CD4-positive, alpha-beta T cell treated with Interleukin-2 at 100 ng/mL for 4 hours (primary cell): Measurements from ENCODE around the gene CDS2.

ENCODE experiments used
- DNase-seq: peaks from one replicate; pipeline ENCODE4 v3.0.0-alpha.2; 2020; ENCODE audit warnings: low spot score

CDS2 gene

GRCh38 chr20:5153612-5154542 is 27.1 kb downstream of the CDS2 start:
- DNase-seq: no peak

DNA sequence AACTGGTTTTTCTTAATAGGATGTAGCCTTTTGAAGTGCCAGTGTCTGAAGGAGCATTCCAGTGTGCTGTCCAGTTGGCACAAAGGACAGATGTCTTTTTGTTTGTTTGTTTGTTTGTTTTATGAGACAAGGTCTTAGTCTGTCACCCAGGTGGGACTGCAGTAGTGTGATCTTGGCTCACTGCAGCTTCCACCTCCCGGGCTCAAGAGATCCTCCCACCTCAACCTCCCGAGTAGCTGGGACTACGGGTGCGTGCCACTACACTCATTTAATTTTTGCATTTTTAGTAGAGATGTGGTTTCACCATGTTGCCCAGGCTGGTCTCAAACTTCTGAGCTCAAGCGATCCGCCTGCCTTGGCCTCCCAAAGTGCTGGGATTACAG is 27.7 kb downstream of the CDS2 start:
- DNase-seq: no peak

GRCh38 chr20:5155404-5155803 is 28.6 kb downstream of the CDS2 start:
- no peak for DNase-seq

DNA sequence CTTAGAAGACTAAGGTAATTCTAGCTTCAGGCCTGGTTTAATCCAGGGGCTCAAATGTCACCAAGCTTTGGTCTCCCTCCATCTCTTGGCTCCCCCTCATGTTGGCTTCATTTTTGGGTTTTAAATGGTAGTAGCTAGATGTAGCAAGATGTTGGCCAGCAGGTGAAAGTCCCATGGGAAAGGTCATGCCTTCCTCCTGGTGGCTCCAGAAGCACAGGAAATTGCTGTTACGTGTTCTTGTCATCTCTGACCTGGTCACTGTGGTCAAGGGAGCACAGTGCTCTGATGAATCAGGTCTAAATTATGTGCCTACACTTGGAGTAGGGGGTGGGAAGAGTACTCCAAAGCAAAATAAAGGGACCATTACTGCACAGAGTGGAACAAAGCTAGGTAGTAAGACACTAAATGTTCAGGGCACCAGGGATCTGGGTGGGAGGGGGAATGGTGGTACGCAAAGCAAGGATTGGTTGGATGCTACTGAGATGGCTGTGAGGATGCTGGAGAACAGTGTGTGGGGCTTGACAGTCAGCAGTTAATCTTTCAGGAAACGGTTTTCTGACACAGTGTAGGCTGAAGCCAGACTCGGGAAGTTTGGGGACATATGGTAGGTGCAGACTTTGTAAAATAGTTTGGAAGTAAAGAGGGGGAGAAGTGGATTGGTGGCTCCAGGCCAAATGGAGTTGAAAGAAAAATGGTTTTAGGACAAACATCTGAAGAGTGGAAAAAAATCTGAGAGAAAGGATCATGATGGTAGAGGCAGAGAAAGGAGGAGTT is 30.1 kb downstream of the CDS2 start:
- no peak for DNase-seq

GRCh38 chr20:5159928-5160327 is 33.1 kb downstream of the CDS2 start:
- DNase-seq: no peak

GRCh38 chr20:5160882-5161281 is 34.1 kb downstream of the CDS2 start:
- DNase-seq: no peak

DNA sequence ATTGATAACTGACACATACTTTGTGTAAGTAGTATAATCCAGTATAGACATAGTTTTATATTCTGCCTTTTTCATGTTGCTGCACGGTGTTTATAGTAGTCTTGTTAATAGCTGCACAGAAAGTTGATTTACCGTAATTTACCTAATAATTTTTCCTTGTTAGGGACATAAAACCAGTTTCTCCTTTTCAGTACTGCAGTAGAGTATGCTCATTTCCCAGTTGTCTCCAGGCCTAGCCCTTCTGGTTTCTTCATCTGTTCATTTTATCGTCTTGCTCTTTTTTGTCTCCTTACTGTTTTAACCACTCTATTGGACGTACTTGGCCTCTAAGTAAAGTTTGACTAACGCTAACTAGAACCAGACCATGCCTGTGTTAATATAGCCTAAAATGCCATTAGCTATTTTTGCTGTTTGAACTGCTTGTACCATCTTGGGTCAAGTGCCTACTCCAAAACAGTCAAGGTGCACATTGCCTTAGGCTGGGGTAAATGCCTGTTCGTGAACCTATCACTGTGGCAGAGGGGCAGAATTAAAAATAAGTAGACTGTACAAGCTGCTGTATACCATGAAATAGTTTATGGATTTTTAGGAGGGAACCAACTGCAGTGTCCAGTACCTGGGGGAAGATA is 34.8 kb downstream of the CDS2 start:
- no peak for DNase-seq

DNA sequence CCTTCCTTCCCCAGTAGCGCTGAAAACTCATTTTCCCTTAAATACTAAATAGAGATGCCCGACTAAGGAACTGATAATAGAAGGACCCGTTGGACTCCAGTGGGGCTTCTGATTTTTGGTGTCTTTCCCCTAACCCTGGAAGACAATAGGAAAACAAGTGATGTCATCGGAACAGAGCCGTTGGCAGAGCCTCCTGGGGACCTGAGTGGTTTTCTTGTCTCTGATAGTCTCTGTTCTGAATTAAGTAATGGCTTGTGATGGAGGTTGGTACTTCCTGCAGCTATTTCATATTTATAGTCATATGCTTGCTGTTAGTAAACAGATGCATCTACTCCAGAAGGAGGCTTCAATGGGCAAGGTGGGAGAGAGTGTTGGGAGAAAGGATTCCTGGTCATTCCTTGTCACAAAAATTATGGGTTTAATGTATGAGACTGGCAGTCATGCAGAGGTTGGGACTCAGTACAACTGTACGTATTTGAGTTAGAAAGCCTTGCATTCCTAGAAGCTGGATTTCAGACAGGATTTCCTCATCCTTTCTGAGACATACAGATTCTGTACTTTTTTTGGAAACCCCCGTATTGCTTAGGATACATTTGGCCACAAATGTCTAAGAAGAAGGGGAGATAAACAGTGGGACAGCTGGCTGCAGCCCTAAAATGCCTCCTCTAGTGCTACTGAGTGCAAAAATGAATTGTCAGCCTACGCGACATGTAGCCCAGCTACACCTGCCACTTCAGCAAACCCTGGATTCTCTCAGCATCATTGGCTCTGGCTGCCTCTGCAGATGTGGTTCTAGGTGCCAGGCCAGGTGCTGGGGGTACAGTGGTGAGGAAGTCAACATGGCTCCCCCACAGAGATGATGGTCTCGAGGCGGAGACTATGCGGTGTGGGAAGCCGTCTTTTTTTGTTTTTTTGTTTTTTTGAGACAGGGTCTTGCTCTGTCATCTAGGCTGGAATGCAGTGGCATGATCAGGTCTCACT is 38.1 kb downstream of the CDS2 start:
- no peak for DNase-seq

DNA sequence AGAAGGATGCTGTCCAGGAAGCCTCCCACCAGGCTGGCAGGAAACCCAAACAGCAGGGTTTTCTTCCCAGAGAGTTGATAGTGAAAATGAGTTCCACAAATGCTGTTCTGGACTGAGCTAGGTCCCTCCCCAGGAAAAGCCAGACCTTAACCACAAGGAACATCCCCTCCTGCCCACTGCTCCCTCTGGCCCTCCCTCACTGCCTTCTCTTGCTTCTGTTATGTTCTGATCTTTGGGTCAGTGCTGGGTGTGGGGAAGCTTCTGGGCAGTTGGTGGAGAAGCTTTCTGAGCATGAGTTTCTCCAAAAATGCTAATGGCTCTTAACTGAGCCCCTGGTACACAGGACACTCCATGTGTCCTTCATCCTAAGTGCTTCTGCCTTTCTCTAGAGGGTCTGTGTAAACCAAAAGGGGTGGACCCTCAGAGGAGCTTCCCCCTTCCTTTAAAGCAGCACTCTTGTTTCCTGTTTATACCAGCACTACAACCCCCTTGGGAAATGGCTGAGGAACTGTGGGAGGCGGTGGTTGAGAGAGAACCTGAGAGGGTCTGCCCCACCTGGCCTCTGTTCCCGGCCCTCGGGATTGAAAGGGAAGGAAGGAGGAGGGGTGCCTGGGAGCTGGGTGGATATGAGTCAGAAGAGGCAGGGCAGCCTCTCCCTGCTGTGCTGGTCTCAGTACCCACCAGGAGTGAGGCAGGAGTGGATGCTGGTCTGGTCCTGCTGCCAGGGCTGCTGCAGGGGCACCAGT is 42.0 kb downstream of the CDS2 start:
- DNase-seq: no peak

DNA sequence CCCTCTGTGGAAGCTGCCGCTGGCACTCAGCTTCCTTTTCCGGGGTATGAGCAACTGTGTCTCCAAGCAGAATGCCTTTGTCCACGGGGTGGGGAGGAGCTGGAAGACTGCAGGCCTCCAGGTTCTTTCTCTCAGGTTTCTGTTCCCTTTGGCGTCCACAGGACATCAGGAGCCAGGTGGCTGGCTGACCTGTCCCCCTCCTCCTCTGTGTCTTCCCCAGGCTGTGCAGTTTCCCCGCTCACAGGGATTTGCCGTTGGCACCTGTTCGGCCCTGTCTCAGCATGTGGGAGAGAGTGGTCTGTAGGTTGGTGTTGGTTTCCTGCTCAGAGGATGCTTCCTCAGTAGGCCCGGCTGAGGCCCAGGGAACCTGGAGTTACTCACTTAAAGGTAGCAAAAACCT is 43.5 kb downstream of the CDS2 start:
- DNase-seq: no peak

DNA sequence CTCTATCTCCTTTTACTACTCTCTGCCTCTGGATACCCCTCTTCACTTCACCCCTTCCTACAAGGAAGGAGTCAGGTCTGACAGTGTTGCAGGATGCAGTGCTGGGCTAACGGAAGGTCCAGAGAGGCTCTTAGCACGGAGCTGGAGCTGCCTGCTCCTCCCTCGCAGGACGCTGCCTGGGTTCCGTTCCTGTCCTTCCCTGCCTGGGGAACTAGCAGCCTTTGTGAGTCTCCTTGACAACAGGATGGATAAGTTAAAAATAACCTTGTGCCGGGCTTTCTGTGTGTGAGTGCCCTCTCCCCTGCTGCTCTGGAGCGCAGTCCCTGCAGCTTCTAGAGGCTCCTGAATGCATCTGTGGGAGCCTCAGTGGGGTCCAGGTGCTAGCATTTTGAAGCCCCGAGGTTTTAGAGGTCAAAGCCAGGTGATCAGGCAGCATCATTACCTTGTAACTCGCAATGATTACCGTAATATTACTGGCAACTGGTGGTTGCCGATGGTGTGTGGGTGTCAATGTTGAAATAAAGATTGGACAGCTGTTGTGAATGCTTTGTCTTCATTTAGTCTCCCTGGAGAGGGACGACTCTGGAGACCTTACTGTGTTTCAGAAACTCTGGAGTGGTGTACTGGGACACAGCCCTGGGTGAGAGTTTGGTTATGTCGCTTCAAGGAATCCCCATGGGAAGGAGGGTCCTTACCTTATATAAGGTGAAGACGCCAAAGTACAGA is 44.4 kb downstream of the CDS2 start:
- no peak for DNase-seq

DNA sequence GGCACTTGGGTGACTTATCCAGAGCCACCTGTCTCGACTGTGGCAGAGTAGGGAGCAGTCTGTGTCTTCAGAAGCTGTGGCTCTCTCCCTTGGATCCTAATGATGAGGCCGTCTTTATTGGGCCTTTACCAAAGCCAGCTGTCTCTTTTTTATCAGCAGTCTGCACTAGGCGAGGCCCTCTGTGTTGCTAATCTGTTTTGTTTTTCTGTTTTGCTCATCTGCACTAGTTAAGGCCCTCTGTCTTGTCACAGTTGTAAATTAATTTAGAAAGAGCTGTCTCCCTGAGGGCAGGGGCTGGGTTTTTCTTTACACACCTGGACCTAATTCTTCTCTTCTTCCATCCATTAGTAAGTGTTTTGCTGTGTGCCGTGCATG is 45.0 kb downstream of the CDS2 start:
- DNase-seq: no peak

DNA sequence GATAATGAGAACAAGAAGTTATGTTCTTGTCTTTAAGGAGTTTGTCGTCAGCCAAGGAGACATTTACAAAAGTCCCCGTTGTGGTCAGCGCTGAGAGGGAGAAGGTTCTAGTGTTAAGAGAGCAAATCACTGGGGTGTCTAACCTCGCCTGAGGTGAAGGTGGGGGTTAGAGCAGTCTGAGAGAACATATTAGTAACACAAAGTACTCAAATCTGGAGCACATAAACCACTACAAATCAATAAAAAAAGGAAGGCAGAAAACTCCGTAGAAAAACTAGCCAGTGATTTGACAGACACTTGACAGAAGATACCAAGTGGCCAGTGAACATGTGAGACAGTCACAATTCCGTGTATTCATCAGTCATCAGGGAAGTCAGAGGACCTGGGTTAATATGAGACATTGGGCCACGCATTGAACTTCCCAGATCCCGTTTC is 45.4 kb downstream of the CDS2 start:
- DNase-seq: no peak

DNA sequence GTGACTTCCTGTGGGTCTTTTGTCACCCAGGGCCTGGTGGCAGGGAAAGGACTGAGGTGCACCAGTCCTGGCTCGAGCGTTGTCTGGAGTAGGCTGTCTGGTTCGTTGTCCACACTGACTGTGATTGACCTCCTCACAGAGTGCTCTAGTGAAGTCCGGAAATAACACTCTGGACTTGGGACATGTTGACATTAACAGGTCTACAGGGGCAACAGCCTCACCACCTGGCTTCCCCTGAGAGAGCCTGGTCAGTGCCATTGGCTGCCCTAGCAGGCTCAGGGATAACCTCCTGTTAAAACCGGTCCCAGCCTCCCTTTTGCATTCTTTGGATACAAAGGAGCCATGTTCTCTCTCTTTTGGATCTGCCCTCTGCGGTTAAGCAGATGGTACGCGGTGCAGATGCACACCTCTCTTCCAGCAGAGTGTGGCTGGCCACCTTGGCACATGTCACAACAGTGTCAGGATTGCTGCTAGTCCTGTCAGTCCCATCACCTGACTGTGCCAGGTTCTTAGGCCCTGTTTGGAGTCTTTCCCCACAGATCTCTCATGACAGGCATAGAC is 46.2 kb downstream of the CDS2 start:
- no peak for DNase-seq

- DNase-seq: no peak
Observed at GRCh38 chr20:5173751-5174150, 46.9 kb downstream of the CDS2 start.

GRCh38 chr20:5177071-5177470 is 50.3 kb downstream of the CDS2 start:
- DNase-seq: no peak

GRCh38 chr20:5178046-5178445 is 51.2 kb downstream of the CDS2 start:
- no peak for DNase-seq

GRCh38 chr20:5180421-5180820 is 53.6 kb downstream of the CDS2 start:
- no peak for DNase-seq

- no peak for DNase-seq
Observed at GRCh38 chr20:5180933-5181332, 54.1 kb downstream of the CDS2 start.

GRCh38 chr20:5181492-5181891 is 54.7 kb downstream of the CDS2 start:
- no peak for DNase-seq
